ENCODE data around the gene PRDX3.
A peak's percentile ranks its signal among the peaks of the same experiment; 100 is the strongest.

The PRDX3 gene

GRCh38 chr10:119178372-119179119, at the start of gene PRDX3:
PRDX3 (minus strand) TSS chr10:119178812; CDS start chr10:119178790, 22 bp downstream.
- DNase-seq: peak; percentile 94 to 96

GRCh38 chr10:119227825-119228224, 49.2 kb upstream of the PRDX3 start:
- DNase-seq: no peak

GRCh38 chr10:119225083-119225658, 46.6 kb upstream of the PRDX3 start:
- DNase-seq: no peak

- DNase-seq: no peak
Observed at GRCh38 chr10:119222966-119223386, 44.4 kb upstream of the PRDX3 start.

GRCh38 chr10:119222537-119222936, 43.9 kb upstream of the PRDX3 start:
- DNase-seq: no peak

GRCh38 chr10:119221666-119222065, 43.1 kb upstream of the PRDX3 start:
- no peak for DNase-seq

GRCh38 chr10:119221201-119221600, 42.6 kb upstream of the PRDX3 start:
- no peak for DNase-seq

- DNase-seq: no peak
Observed at GRCh38 chr10:119219871-119220270, 41.3 kb upstream of the PRDX3 start.

- DNase-seq: no peak
Observed at GRCh38 chr10:119217991-119218490, 39.4 kb upstream of the PRDX3 start.

GRCh38 chr10:119217401-119217800, 38.8 kb upstream of the PRDX3 start:
- no peak for DNase-seq

GRCh38 chr10:119216127-119216526, 37.5 kb upstream of the PRDX3 start:
- no peak for DNase-seq

- no peak for DNase-seq
Observed at GRCh38 chr10:119215371-119215770, 36.8 kb upstream of the PRDX3 start.

GRCh38 chr10:119211625-119212441, 33.2 kb upstream of the PRDX3 start:
- no peak for DNase-seq

- no peak for DNase-seq
Observed at GRCh38 chr10:119211176-119211575, 32.6 kb upstream of the PRDX3 start.

- no peak for DNase-seq
Observed at GRCh38 chr10:119210633-119211032, 32.0 kb upstream of the PRDX3 start.

GRCh38 chr10:119209736-119210355, 31.2 kb upstream of the PRDX3 start:
- DNase-seq: no peak

- peak; percentile 55 to 59 for DNase-seq
Observed at GRCh38 chr10:119209035-119209735, 30.6 kb upstream of the PRDX3 start.

- no peak for DNase-seq
Observed at GRCh38 chr10:119208553-119208940, 29.9 kb upstream of the PRDX3 start.

GRCh38 chr10:119207713-119208552, 29.3 kb upstream of the PRDX3 start:
- peak in 1 of 2 donors; percentile 32 for DNase-seq

- peak; percentile 88 to 91 for DNase-seq
Observed at GRCh38 chr10:119207366-119207666, 28.7 kb upstream of the PRDX3 start, which contains the start of gene GRK5. GRK5 (plus strand) TSS chr10:119207571; CDS start chr10:119207918, 347 bp downstream.

GRCh38 chr10:119206603-119207365, 28.2 kb upstream of the PRDX3 start:
- peak; percentile 70 to 73 for DNase-seq
